MCF 10A (cell line): ENCODE measurements around the gene LCP1. TPM values are rescaled to one million over a fixed set of nuclear protein-coding genes. Genes with fewer than 3 reads are reported as not detected.

Source experiments
- BruUV-seq: library from RNA; stranded (reverse); fragments of 400-500 nt; replicated peaks from 2 replicates; lab custom pipeline; 2021; lab: Mats Ljungman, UMichigan
- CTCF ChIA-PET: fragments of 300-600 bp; sonication (Branson Sonifier 250); formaldehyde crosslinking; extraction: SDS; loops from one replicate; lab custom pipeline; 2021; ENCODE audit warnings: antibody characterized with exemption, inconsistent platforms; lab: Yijun Ruan, JAX
- POLR2A ChIA-PET: fragments of 300-600, 350-650 bp; sonication (Branson Sonifier 250); formaldehyde crosslinking; extraction: SDS; loops from one replicate; lab custom pipeline; 2020; ENCODE audit warnings: antibody characterized with exemption, inconsistent platforms; lab: Yijun Ruan, JAX
- DNase-seq: peaks from one replicate; pipeline ENCODE4 v3.0.0-alpha.2; 2018; ENCODE audit not compliant: unreplicated experiment
- H3K27ac Mint-ChIP-seq: one replicate; pipeline ENCODE4 v1.8.0; 2022; ENCODE audit warnings: mild to moderate bottlenecking, low read depth, mixed read lengths; ENCODE audit not compliant: unreplicated experiment
- H3K27me3 Mint-ChIP-seq: one replicate; pipeline ENCODE4 v1.8.0; 2022; ENCODE audit warnings: mixed read lengths; ENCODE audit not compliant: insufficient read depth, unreplicated experiment
- H3K36me3 Mint-ChIP-seq: one replicate; pipeline ENCODE4 v1.8.0; 2022; ENCODE audit warnings: mild to moderate bottlenecking, moderate library complexity, mixed read lengths; ENCODE audit not compliant: insufficient read depth, unreplicated experiment
- H3K4me1 Mint-ChIP-seq: one replicate; pipeline ENCODE4 v1.8.0; 2022; ENCODE audit warnings: mixed read lengths; ENCODE audit not compliant: insufficient read depth, unreplicated experiment
- H3K4me3 Mint-ChIP-seq: one replicate; pipeline ENCODE4 v1.8.0; 2022; ENCODE audit warnings: mild to moderate bottlenecking, moderate library complexity, mixed read lengths; ENCODE audit not compliant: unreplicated experiment
- H3K9me3 Mint-ChIP-seq: one replicate; pipeline ENCODE4 v1.8.0; 2022; ENCODE audit warnings: mixed read lengths; ENCODE audit not compliant: unreplicated experiment
- CTCF ChIP-seq: fragments of 200-600 bp; IDR thresholded peaks from one replicate; pipeline ENCODE4 v1.8.0; 2022; ENCODE audit warnings: antibody characterized with exemption, mild to moderate bottlenecking; ENCODE audit not compliant: unreplicated experiment
- intact Hi-C: fragments of 100-400 bp; cut with micrococcal nuclease; formaldehyde crosslinking; loops from 2 replicates; pipeline ENCODE4 v1.14.1; 2022
- total RNA-seq: library from RNA; stranded (reverse); gene quantifications from 2 replicates; pipeline ENCODE4 v1.2.3, GENCODE V29; 2022

Gene LCP1
- total RNA-seq, 1 experiment from 2014 or later, result 0.89 TPM

GRCh38 chr13:46086421-46086922, 95.5 kb downstream of the LCP1 start:
- Mint-ChIP-seq H3K4me1 (no peaks in the 10 kb centered on the region), H3K9me3 (no peaks in the 10 kb centered on the region), H3K27ac (no peak overlapping the region), H3K36me3 (no peaks in the 10 kb centered on the region), H3K27me3 (peaks cover 22% of the 10 kb centered on the region), H3K4me3 (no peak overlapping the region)
- ChIA-PET POLR2A (interaction anchor here (0.6 kb wide), 1 partner anchor 369 kb away, joined by 3 read pairs; no protein-coding TSS in a partner anchor), CTCF (no interaction called here)
- no peak for TF ChIP-seq CTCF
- no peak for DNase-seq
- no TSS peak for BruUV-seq
- intact Hi-C loops, result no loop called here

GRCh38 chr13:46085737-46086136, 96.2 kb downstream of the LCP1 start:
- no peaks in the 10 kb centered on the region for H3K9me3 Mint-ChIP-seq
- ChIA-PET CTCF (no interaction called here), POLR2A (no interaction called here)
- TF ChIP-seq CTCF, result no peak
- no peaks in the 10 kb centered on the region for H3K4me1 Mint-ChIP-seq
- DNase-seq, result no peak
- H3K4me3 Mint-ChIP-seq, result no peak overlapping the region
- H3K36me3 Mint-ChIP-seq, result no peaks in the 10 kb centered on the region
- intact Hi-C loops, result no loop called here
- no peak overlapping the region for H3K27ac Mint-ChIP-seq
- H3K27me3 Mint-ChIP-seq, result peaks cover 22% of the 10 kb centered on the region
- BruUV-seq, result no TSS peak

- TF ChIP-seq CTCF, result no peak
- H3K4me1 Mint-ChIP-seq, result no peaks in the 10 kb centered on the region
- no peaks in the 10 kb centered on the region for H3K9me3 Mint-ChIP-seq
- no peak overlapping the region for H3K27ac Mint-ChIP-seq
- H3K27me3 Mint-ChIP-seq, result peaks cover 10% of the 10 kb centered on the region
- CTCF ChIA-PET, result interaction anchor here (0.6 kb wide), 1 partner anchor 215 kb away, joined by 3 read pairs; no protein-coding TSS in a partner anchor
- no peaks in the 10 kb centered on the region for H3K36me3 Mint-ChIP-seq
- no TSS peak for BruUV-seq
- intact Hi-C loops, result no loop called here
- no peak for DNase-seq
- H3K4me3 Mint-ChIP-seq, result no peak overlapping the region
- POLR2A ChIA-PET, result no interaction called here
Measured at GRCh38 chr13:46082324-46082723, 99.7 kb downstream of the LCP1 start.

- POLR2A ChIA-PET, result no interaction called here
- TF ChIP-seq CTCF, result no peak
- Mint-ChIP-seq H3K36me3 (no peaks in the 10 kb centered on the region), H3K27ac (no peak overlapping the region), H3K4me3 (no peak overlapping the region), H3K27me3 (peaks cover 20% of the 10 kb centered on the region), H3K4me1 (no peaks in the 10 kb centered on the region), H3K9me3 (no peaks in the 10 kb centered on the region)
- intact Hi-C loops, result no loop called here
- DNase-seq, result no peak
- no TSS peak for BruUV-seq
- CTCF ChIA-PET, result no interaction called here
Measured at GRCh38 chr13:46079770-46080169, 102.2 kb downstream of the LCP1 start.
